SH-SY5Y (cell line): Measurements from ENCODE around the gene C1orf94.

Experiments used
- GATA2 ChIP-seq: IDR thresholded peaks from 2 replicates; pipeline ENCODE4 v1.6.1; 2011; ENCODE audit warnings: mild to moderate bottlenecking, low read depth, low read length
- GATA3 ChIP-seq: IDR thresholded peaks from 2 replicates; pipeline ENCODE4 v1.6.1; 2011; ENCODE audit warnings: low read depth, mild to moderate bottlenecking, low read length, moderate library complexity

Gene C1orf94

DNA sequence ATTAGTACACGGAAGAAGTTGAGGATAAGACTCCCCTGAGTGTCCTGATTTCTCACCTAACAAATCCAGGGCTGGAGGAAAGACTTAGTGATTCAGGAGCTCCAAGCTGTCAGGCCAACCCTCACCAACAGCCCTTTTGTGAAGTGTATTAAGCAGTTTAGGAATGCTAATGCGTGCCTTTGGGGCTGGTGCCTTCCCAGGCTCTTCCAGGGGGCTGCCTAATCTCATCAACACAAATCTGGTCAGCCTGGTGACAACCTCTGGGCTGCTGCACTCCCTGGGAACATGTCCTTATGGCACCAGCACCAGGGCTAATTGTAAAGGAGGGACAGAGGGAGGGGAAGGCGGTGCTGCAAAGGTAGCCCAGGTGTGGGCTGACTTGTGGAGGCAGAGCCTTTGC lies 27.2 kb upstream of the C1orf94 start:
- TF ChIP-seq GATA2 = no peak
- TF ChIP-seq GATA3 = no peak

DNA sequence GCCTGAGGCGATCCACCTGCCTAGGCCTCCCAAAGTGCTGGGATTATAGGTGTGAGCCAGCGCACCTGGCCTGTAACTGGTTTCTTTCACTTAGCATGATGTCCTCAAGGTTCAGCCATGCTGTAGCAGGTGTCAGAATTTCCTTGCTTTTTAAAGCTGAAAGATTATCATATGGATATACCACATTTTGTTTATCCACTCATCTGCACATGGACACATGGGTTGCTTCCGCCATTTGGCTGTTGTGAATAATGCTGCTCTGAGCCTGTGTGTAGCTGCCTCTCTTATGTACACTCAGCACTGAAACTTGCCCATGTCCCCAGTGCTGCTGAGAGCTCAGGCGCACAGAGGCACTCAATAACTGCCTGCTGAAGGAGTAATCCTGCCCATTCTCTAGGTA lies 23.5 kb upstream of the C1orf94 start:
- TF ChIP-seq GATA3 (no peak), GATA2 (no peak)

DNA sequence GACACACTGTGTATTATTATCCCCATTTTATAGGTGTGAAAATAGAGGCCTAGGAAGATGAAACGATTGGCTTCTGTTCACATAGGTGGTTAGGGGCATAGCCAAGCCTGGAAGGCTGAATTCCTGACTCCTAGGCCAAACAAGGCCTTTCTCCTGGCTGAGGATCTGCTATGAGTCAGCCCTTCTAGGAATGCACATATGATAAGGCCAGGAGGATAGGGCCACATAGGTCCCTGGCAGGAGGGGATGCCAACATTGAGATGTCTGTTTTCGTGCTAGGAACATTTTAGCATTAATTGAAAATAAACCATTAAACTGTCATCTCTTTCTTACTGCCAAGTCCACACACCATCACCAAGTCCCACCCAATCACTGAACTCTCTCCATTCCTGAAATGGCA lies 20.8 kb upstream of the C1orf94 start:
- TF ChIP-seq GATA2 (no peak), GATA3 (no peak)

DNA sequence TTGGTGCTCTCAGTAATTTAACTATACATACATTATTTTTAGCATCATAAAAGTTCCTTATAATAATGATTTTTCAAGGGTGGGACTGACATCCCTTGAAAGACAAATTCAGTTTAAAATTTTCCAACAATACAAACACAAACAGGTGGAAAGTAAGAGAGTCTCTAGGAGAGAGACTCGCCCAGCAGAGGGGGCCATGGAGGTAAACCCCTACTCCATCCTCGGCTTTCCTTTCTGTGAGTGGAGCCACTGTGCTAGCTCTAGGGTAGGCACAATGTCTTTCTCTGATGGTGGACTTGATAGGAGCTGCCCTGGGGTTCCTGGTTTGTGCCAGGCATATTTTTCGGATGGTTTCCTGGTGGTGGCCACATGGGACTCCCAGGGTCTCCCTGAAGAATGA lies 20.0 kb upstream of the C1orf94 start:
- TF ChIP-seq GATA2 (no peak), GATA3 (no peak)

DNA sequence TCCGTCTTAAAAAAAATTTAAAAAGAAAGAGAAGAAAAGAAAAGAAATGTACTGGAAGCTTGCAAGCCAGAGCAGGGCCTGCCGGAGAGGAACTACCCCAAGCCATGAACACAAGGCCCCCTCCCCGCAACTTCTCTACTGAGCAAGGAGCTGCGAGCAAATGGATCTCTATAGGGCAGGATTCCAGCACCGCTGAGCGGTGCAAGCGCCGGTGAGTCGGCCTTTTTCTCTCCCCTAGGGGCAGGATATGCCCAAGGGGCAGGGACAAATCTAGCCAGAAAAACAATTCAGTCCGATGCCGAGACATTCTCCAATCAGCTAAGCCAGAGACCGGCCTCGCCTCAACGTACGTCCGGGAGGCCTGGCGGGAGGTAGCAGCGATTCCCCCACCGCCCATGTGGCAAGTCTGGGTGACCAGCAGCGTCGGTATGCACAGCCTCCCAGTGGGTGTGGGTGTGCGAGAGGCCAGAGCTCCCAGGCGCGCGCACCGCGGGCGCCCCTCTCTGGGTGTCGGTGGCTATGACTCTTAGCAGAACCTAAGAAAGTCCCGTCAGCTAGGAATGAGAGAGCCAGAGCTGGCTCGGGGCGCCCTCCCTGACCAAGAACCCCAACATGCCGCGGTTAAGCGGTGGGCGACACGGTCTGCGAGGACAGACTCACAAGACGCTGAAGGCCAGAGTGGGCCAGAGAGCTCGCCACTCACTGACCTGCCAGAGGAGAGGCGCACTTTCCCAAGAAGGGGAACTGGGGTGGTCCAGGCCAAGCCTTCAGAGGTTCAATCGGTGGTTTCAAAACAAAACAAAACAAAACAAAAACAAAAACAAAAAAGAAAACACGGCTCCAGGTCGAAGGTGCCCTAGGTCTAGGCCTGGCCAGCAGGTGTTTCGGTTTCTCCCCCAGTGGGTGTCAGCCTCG lies 13.6 kb upstream of the C1orf94 start:
- no peak for TF ChIP-seq GATA2
- TF ChIP-seq GATA3 = no peak

DNA sequence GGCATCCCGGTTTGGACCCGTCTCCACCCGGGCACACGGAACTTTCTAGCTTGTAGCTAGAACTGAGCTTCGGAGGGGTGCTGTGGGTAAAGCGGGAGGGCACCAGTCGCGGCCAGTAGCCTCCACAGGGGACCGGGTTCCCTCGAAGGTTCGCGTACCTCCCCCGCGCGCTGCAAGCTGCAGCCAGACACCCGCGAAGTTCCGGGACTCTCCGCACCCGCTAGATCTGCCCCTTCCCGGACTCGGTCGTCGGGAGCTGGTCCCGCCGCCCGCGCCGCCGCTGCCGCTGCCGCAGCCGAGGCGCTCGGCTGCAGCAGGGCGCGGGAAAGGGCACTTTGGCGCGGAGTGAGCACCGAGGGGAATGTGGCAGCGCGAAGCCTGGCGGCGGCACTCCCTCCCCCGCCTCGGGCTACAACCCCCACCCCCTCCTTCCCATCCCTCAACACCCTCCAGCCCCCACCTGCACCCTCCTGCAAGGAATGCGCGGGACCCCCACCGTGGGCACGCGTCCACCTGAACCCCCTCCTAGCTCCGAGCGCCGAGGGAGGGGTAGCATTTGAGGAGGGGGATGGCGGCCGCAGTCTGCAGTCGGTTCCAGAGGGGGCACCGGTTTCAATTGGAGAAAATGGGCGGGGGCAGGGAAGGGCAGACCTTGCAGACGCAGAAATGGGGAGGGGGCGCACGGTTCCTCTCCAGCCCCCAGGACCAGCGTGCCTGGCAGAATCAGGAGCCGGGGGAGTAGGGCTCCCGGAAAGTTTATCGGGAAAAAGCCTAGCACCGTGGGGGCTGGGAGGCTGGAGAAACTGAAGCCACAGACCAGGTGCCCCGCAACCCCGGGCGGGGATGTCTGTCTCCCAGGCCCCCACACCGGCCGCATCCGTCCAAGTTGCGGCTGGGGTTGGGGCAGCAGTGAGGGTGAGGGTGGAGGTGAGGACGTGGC lies 12.6 kb upstream of the C1orf94 start:
- TF ChIP-seq GATA3 (no peak), GATA2 (no peak)

DNA sequence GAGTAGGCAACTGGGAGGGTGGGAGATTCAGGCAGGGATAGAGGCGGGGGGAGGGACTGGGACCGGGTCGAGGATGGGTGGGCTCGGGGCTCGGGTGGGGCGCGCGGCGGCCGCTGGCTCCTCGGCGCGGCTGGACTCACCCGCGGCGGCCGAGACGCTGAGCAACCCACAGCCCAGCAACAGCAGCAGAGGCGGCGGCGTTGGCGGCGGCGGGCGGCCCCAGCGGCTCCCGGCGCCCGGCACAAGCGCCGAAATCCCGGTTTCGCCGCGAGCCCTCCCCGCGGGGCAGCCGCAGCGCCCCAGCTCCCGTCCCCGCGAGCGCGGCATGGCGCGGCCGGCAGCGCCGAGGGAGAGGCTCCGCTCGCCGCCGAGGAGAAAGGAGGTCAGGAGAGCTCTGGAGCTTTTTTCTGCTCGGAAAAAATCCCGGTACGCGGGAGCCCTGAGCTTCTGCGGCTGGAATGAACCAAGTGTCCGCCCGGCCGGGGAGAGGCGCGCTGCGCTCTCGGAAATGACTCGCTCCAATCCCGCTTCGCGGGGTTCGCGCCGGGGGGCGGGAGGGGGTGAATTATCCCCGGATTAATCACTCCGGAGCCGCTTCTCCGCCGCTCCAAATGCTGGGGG lies 11.8 kb upstream of the C1orf94 start, which contains the start of gene CSMD2:
Gene CSMD2, minus strand, starts transcription at position 460 of the 621 bp plus-strand sequence. Its CDS starts 133 bp downstream, at position 327.
- TF ChIP-seq GATA2 (no peak), GATA3 (no peak)

DNA sequence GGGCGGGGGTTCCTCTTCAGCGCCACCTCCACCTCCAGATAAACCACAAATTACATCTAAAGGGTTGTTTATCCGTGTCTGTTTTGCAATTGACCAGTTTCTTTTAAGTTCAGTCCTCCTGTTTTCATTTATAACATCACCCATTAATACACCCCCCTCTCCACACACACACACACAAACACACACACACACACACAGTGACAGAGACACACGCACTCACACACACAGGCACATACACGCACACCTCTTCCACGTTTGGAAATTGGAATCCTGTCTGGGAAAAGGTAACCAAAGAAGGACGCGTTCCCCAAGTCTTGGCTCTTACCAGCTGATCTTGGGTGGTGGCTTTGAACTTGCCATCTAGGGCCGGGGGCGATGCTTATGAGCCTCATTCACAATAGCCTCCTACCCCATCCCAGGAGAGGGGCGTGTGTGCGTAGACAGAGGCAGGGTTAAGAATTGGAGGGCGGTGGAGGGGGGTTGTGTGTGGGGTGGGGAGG lies 11.2 kb upstream of the C1orf94 start:
- no peak for TF ChIP-seq GATA3
- no peak for TF ChIP-seq GATA2

DNA sequence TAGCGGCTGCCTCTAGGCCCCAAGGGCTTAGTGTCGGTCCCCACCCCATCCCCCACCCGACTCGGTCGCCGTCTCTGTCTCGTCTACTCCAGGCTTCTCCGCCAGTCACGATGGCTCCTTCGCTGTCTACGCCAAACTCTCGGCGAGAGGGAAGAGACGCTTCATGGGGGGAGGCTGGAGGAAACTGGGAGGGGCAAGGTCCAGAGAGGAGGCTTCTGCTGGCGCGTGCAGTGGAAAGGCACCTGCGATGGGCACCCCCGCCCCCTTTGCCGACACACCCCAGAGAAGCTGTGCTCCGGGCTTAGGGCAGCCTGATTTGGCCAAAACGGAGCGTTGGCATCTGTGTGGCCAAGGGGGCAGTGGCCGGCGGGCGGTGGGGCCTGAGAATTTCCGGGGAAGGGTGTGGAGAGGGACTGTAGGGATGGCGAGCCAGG lies 10.5 kb upstream of the C1orf94 start:
- TF ChIP-seq GATA3 (no peak), GATA2 (no peak)

DNA sequence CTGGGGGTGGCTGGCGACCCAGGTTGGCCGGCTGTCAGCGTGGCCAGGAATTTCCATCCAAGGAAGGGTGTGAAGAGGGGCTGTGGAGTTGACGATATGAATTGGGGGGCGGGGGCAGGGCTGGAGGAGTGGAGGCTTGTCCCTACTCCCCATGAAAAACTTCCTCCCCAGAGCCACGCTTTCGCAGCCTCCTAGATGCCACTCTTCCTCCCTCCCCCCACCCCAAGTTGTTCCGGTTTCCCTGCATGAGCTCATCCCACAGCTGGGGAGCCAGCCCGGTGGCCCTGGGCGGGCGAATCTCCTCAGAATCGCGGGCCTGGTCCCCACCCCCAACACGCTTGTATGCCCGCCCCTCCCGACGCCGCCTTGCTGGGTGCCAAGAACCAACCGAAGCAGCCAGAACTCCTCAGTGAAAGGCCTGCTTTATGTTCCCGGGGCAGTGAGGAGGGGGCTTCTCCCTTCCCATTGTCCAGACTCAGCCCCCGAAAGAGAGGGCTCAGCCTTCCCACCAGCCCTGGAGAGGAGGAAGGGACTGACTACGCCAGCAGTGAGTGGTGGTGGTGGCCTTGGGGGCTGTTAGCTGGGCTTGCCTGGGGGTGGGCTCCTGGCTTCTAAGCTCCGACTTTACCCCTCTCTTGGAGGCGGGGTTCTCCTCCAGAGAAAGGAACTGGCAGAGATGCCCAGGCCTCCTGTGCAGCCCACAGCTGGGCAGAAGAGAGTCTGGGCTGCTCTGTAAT lies 9.9 kb upstream of the C1orf94 start:
- TF ChIP-seq GATA2 = no peak
- TF ChIP-seq GATA3 = no peak

DNA sequence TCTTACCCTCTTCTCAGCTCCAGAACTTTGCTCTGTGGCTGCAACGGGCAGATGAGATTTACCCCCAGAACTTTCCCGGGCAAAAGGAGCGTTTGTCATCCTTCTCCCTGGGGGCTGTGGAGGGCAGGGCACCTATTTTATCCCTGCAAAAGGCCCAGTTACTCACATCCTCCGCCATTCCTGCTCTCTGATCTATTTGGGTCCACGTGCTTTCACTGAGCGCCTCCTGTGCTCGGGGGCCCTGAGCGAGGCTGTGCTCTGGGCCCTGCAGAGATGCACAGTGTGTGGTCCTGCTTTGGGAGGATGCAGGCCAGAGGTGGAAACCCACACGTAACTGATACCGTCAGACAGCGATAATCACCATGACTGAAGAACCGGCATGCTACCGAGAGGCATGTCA lies 9.3 kb upstream of the C1orf94 start:
- no peak for TF ChIP-seq GATA2
- TF ChIP-seq GATA3 = no peak

DNA sequence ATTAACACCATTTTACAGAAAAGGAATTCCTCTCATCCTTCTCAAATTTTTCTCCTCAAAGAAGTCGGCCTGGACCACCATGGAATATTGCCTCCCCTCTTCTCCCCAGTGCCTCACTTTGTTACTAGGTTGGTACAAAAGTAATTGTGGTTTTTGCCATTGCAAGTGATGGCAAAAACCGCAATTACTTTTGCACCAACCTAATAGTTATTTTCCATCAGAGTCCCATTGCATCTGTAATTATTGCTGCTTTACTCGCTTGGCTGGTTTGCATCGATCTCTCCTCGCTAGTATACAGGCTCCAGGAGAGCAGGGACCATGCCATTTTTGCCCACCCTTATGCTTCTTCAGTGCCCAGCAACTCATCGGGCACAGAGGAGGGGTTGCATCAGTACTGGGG lies 963 bp upstream of the C1orf94 start:
- TF ChIP-seq GATA2 (no peak), GATA3 (no peak)

DNA sequence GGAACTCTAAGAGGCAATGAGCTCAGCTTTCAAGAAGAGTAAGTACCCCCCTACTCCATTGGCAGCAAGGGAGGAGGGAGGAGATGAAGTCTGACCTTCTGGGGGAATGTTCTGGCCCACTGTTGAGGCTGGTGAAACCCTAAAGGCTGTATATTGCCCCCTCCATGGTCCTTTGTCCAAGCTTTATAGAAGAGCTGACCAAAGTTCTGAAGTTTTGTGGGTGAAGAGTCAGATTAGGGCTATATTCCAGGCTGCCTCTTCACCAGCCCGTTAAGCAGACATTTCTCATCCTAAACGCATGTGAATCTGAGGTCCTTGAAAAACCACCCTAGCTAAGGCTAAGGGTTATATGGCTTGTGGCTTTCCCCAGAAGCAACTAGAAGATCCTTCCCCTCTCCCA lies 1.4 kb downstream of the C1orf94 start:
- TF ChIP-seq GATA3 (no peak), GATA2 (no peak)

DNA sequence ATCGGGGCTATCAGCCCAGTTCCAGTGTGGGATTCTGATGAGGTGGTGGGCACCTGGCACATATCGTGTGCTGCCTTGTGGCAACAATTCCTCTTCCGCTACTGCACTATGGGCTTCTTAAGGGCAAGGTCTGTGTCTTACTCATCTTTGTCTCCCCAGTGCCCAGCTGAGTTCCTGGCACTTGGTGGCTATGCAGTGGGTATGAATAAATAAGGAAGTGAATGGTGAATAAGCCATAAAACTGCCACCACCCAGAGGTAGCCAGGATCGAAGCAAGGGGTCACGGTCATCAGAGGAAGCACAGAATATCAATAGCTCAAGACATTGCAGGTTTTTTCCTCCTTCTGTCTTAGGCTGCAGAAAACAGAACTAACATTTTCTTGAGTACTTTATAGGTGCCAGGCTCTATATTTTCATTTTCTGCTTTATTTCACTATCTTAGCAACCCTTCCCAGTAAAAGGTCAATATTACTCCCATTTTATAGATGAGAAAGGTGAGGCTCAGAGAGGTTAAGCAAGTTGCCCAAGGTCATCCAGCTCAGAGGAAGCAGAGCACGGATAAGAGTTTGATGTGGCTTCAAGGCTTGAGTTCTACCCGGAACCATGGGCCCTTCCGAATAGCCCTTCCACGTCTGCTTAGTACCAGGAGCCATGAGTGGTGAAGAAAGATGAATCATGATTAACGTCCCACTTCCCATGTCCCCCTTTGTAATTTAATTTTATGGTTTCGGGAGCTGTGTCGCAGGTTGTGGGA lies 10.2 kb downstream of the C1orf94 start:
- no peak for TF ChIP-seq GATA2
- no peak for TF ChIP-seq GATA3

DNA sequence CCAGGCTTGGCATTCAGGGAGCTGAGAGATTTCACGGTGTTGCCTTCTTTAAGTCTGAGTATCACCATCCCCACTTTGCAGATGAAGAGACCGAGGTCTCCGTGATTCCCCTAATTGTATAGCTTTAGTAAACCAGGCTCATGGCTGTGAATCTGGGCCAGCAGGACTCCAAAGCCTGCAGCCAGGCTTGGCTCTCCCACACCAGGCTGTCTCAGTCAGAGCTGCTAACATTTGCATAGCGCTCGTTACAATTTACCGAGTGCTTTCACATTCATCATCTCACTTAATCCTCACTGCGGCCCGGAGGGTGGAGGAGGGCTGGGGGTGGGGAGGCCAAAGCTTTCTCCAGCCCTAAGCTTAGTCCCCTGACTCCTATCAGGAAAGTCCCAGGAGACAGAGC lies 11.7 kb downstream of the C1orf94 start:
- no peak for TF ChIP-seq GATA2
- TF ChIP-seq GATA3 = no peak
